Activated B cell treated with CpG ODN at 0.5 μM for 24 hours (primary cell): ENCODE results near the gene MAP4K2. TPM values are rescaled to one million over a fixed set of nuclear protein-coding genes. Genes with fewer than 3 reads are reported as not detected.

Experiments used
- ATAC-seq: fragments of 200-7000 bp; cut with Tn5 transposase; one replicate; pipeline ENCODE4 v1.10.0; 2021; ENCODE audit warnings: low read depth, mild to moderate bottlenecking, moderate library complexity
- CTCF ChIA-PET: fragments of 350-600 bp; sonication (Branson Sonifier 250); formaldehyde crosslinking; loops from one replicate; lab custom pipeline; 2021; ENCODE audit warnings: antibody characterized with exemption; lab: Charles Lee
- POLR2A ChIA-PET: fragments of 350-600 bp; sonication (Branson Sonifier 250); formaldehyde crosslinking; loops from one replicate; lab custom pipeline; 2021; ENCODE audit warnings: antibody characterized with exemption; lab: Charles Lee
- DNase-seq: peaks from one replicate; pipeline ENCODE4 v3.0.0; 2022
- H3K27ac Mint-ChIP-seq: one replicate; pipeline ENCODE4 v1.8.0; 2020; ENCODE audit warnings: mixed read lengths
- H3K27me3 Mint-ChIP-seq: one replicate; pipeline ENCODE4 v1.8.0; 2021; ENCODE audit warnings: mixed read lengths
- H3K36me3 Mint-ChIP-seq: one replicate; pipeline ENCODE4 v1.8.0; 2021; ENCODE audit warnings: low read depth, mixed read lengths
- H3K4me1 Mint-ChIP-seq: one replicate; pipeline ENCODE4 v1.8.0; 2021; ENCODE audit warnings: mixed read lengths
- H3K4me3 Mint-ChIP-seq: one replicate; pipeline ENCODE4 v1.8.0; 2020; ENCODE audit warnings: mild to moderate bottlenecking, mixed read lengths
- H3K9me3 Mint-ChIP-seq: one replicate; pipeline ENCODE4 v1.8.0; 2020; ENCODE audit warnings: mixed read lengths
- intact Hi-C: fragments of 100-400 bp; cut with micrococcal nuclease; formaldehyde crosslinking; loops from one replicate; pipeline ENCODE4 v1.15.1; 2024
- total RNA-seq: library from RNA; stranded (reverse); gene quantifications from 2 replicates; pipeline ENCODE4 v1.2.3, GENCODE V29; 2022
- TF ChIP-seq, protein P1 (sequence below): fragments of 200-600 bp; IDR thresholded peaks from one replicate; pipeline ENCODE4 v1.8.0; 2022; ENCODE audit warnings: antibody characterized with exemption, mild to moderate bottlenecking

The MAP4K2 gene
- total RNA-seq, 1 donor from 2014 or later: 73.6 TPM

DNA sequence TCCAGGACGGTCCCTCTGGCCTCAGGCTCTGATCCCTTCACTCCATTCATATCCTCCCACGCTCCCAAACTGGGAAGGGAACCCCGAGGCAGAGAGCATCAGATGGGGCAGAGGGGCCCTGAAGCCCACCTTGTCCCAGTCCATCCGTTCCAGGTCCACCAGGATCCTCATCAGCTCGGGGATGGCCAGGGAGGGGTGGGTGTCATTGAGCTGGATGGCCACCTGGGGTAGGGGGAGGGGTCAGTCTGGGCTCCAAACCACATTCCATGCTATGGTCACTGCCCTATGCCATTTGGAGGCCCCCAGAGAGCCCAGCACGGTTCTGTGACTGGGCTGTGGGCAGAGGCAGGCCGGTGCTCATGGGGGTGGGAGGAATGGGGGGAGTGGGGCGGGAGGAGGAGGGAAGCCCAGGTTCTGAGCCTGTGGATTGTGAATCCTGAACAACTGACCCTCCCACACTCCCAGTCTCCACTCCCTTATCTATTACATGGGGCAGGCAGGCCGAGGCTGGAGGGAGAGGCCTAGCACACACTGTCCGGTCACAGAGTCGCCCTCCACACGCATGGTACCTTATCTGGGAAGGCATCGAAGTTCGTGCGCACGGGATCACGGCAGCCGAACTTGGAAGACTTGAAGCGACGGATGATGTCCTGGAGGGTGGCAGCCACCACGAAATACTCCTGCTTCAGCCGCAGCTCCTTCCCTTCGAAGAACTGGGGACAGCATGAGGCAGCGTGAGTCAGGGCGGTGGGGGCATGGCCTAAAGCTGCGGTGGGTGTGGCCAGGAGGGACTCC is 48.7 kb downstream of the MAP4K2 start:
- ChIA-PET CTCF (no interaction called here), POLR2A (interaction anchor here (0.5 to 1.2 kb wide), 2 partner anchors 21 to 24 kb away, joined by 3 read pairs; partner anchors contain the start of gene SF1)
- TF ChIP-seq, protein P1, sequence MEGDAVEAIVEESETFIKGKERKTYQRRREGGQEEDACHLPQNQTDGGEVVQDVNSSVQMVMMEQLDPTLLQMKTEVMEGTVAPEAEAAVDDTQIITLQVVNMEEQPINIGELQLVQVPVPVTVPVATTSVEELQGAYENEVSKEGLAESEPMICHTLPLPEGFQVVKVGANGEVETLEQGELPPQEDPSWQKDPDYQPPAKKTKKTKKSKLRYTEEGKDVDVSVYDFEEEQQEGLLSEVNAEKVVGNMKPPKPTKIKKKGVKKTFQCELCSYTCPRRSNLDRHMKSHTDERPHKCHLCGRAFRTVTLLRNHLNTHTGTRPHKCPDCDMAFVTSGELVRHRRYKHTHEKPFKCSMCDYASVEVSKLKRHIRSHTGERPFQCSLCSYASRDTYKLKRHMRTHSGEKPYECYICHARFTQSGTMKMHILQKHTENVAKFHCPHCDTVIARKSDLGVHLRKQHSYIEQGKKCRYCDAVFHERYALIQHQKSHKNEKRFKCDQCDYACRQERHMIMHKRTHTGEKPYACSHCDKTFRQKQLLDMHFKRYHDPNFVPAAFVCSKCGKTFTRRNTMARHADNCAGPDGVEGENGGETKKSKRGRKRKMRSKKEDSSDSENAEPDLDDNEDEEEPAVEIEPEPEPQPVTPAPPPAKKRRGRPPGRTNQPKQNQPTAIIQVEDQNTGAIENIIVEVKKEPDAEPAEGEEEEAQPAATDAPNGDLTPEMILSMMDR: no peak
- ATAC-seq (no peak), DNase-seq (no peak)
- H3K4me3 Mint-ChIP-seq: no peak overlapping the region
- no peaks in the 10 kb centered on the region for H3K9me3 Mint-ChIP-seq
- H3K4me1 Mint-ChIP-seq: peaks cover 24% of the 10 kb centered on the region
- H3K36me3 Mint-ChIP-seq: peaks cover 29% of the 10 kb centered on the region
- intact Hi-C loops: no loop called here
- H3K27me3 Mint-ChIP-seq: no peaks in the 10 kb centered on the region
- no peak overlapping the region for H3K27ac Mint-ChIP-seq

GRCh38 chr11:64753380-64754123 is 49.5 kb downstream of the MAP4K2 start:
- no peak for DNase-seq
- TF ChIP-seq, protein P1: no peak
- Mint-ChIP-seq H3K9me3 (no peaks in the 10 kb centered on the region), H3K4me3 (no peak overlapping the region), H3K36me3 (peaks cover 29% of the 10 kb centered on the region), H3K27me3 (no peaks in the 10 kb centered on the region), H3K27ac (no peak overlapping the region), H3K4me1 (peaks cover 27% of the 10 kb centered on the region)
- CTCF ChIA-PET: no interaction called here
- intact Hi-C loops: no loop called here
- POLR2A ChIA-PET: interaction anchor here (1.1 to 1.2 kb wide), 2 partner anchors 15 to 25 kb away, joined by 3 read pairs; partner anchors contain the start of gene SF1
- ATAC-seq: no peak

GRCh38 chr11:64753019-64753379 is 50.0 kb downstream of the MAP4K2 start:
- H3K9me3 Mint-ChIP-seq: no peaks in the 10 kb centered on the region
- TF ChIP-seq, protein P1: no peak
- ATAC-seq (no peak), DNase-seq (no peak)
- peaks cover 29% of the 10 kb centered on the region for H3K36me3 Mint-ChIP-seq
- peaks cover 31% of the 10 kb centered on the region for H3K4me1 Mint-ChIP-seq
- no peak overlapping the region for H3K27ac Mint-ChIP-seq
- intact Hi-C loops: no loop called here
- H3K27me3 Mint-ChIP-seq: no peaks in the 10 kb centered on the region
- H3K4me3 Mint-ChIP-seq: no peak overlapping the region
- ChIA-PET CTCF (no interaction called here), POLR2A (interaction anchor here (0.8 to 1.4 kb wide), 3 partner anchors 8 to 15 kb away, joined by 3 to 5 read pairs (median 3); no protein-coding TSS in a partner anchor)

DNA sequence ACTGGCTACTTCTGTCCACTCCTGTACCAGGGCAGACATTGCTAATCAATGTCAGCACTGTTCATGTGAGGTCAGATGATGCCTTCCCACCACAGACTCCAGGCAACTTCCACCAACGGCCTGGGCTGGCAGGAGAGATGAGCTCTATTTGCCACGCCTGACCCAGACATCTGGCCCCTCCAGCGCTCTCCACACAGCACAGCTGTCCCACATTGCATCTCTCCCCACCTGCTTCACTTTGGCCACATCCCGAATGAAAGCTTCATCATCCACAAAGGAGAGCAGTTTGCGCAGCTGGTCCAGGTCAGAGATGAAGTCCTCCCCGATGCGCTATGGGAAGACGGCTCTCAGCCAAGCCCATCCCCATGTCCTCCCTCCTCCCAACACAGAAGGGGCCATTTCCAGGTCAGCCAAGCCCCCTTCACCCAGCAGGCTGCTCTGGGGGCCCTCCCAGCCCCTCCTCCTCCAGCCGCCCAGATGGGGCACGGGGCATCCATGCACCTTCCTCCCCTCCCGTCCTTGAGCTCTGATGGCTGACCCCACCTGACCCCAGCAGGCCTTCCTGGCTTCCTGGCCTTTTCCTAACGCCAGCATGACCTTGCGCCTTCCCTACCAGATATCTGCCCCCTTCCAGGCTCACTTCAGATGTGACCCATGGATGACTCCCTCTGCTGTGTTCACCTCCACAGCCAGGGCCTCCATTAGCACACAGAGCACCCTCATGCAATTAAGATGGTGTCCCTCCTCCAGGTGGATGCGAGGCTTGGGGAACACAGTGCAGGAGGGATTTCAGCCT is 50.6 kb downstream of the MAP4K2 start:
- peaks cover 29% of the 10 kb centered on the region for H3K36me3 Mint-ChIP-seq
- ATAC-seq (no peak), DNase-seq (no peak)
- ChIA-PET POLR2A (interaction anchor here (0.8 to 1.4 kb wide), 3 partner anchors 9 to 16 kb away, joined by 3 to 5 read pairs (median 3); no protein-coding TSS in a partner anchor), CTCF (no interaction called here)
- H3K27ac Mint-ChIP-seq: no peak overlapping the region
- intact Hi-C loops: no loop called here
- H3K27me3 Mint-ChIP-seq: no peaks in the 10 kb centered on the region
- TF ChIP-seq, protein P1: no peak
- no peaks in the 10 kb centered on the region for H3K9me3 Mint-ChIP-seq
- H3K4me3 Mint-ChIP-seq: no peak overlapping the region
- H3K4me1 Mint-ChIP-seq: peaks cover 33% of the 10 kb centered on the region
